IPS-20b (cell line): ENCODE results near the gene PORCN.
"Not testable (repeated sequence)": the region's sequence is repeated elsewhere in the genome, so short reads cannot be mapped to it uniquely, and the experiment has no call there.

ENCODE experiments used
- H3K27ac ChIP-seq: one replicate; pipeline ENCODE4 v1.5.1; 2013; ENCODE audit warnings: low read length
- H3K27me3 ChIP-seq: 2 replicates; pipeline ENCODE4 v1.6.1; 2013; ENCODE audit warnings: mild to moderate bottlenecking, low read length, inconsistent platforms; ENCODE audit not compliant: insufficient read depth
- H3K36me3 ChIP-seq: 2 replicates; pipeline ENCODE4 v1.6.1; 2013; ENCODE audit warnings: low read depth, mild to moderate bottlenecking, inconsistent platforms, low read length, moderate library complexity; ENCODE audit not compliant: insufficient read depth
- H3K4me1 ChIP-seq: 2 replicates; pipeline ENCODE4 v1.6.1; 2013; ENCODE audit warnings: mild to moderate bottlenecking, control low read depth, inconsistent platforms, low read length, moderate library complexity; ENCODE audit not compliant: insufficient read depth
- H3K4me3 ChIP-seq: 2 replicates; pipeline ENCODE4 v1.5.1; 2013; ENCODE audit warnings: mild to moderate bottlenecking, low read length, inconsistent platforms
- H3K9ac ChIP-seq: 2 replicates; pipeline ENCODE4 v1.6.1; 2013; ENCODE audit warnings: low read depth, mild to moderate bottlenecking, inconsistent platforms, low read length, moderate library complexity
- H3K9me3 ChIP-seq: 2 replicates; pipeline ENCODE4 v1.6.1; 2013; ENCODE audit warnings: mild to moderate bottlenecking, low read depth, low read length, inconsistent platforms; ENCODE audit not compliant: insufficient read depth

The PORCN gene

GRCh38 chrX:48525853-48526252 lies 17.1 kb downstream of the PORCN start:
- H3K36me3 ChIP-seq = peaks cover 46% of the 10 kb centered on the region
- H3K4me3 ChIP-seq, H3K4me1 ChIP-seq, H3K27ac ChIP-seq, H3K9me3 ChIP-seq, H3K9ac ChIP-seq, H3K27me3 ChIP-seq: not testable (repeated sequence)

GRCh38 chrX:48530736-48531135 lies 21.9 kb downstream of the PORCN start:
- Histone ChIP-seq H3K27me3 (no peaks in the 10 kb centered on the region), H3K36me3 (peaks cover 32% of the 10 kb centered on the region), H3K4me1 (no peaks in the 10 kb centered on the region), H3K9ac (no peak overlapping the region), H3K4me3 (no peak overlapping the region), H3K9me3 (no peaks in the 10 kb centered on the region), H3K27ac (no peak overlapping the region)

GRCh38 chrX:48531358-48531959 lies 22.7 kb downstream of the PORCN start:
- peaks cover 25% of the 10 kb centered on the region for H3K36me3 ChIP-seq
- H3K27ac ChIP-seq = no peak overlapping the region
- no peaks in the 10 kb centered on the region for H3K9me3 ChIP-seq
- no peak overlapping the region for H3K9ac ChIP-seq
- no peak overlapping the region for H3K4me3 ChIP-seq
- H3K4me1 ChIP-seq = no peaks in the 10 kb centered on the region
- no peaks in the 10 kb centered on the region for H3K27me3 ChIP-seq

- Histone ChIP-seq H3K27me3 (no peaks in the 10 kb centered on the region), H3K36me3 (peaks cover 18% of the 10 kb centered on the region), H3K9ac (0 out of 2 replicates have a peak overlapping the region, but pooled peaks have one; percentile 37), H3K4me1 (no peaks in the 10 kb centered on the region), H3K4me3 (no peak overlapping the region), H3K27ac (no peak overlapping the region), H3K9me3 (no peaks in the 10 kb centered on the region)
Measured at GRCh38 chrX:48532161-48532560, 23.4 kb downstream of the PORCN start.

- Histone ChIP-seq H3K9ac (no peak overlapping the region), H3K36me3 (peaks cover 8% of the 10 kb centered on the region), H3K4me1 (no peaks in the 10 kb centered on the region), H3K27ac (no peak overlapping the region), H3K9me3 (no peaks in the 10 kb centered on the region), H3K4me3 (no peak overlapping the region), H3K27me3 (no peaks in the 10 kb centered on the region)
Measured at GRCh38 chrX:48533165-48533564, 24.4 kb downstream of the PORCN start.

GRCh38 chrX:48538641-48539344 lies 30.0 kb downstream of the PORCN start:
- H3K27ac ChIP-seq = no peak overlapping the region
- no peak overlapping the region for H3K9ac ChIP-seq

GRCh38 chrX:48539345-48540027 lies 30.7 kb downstream of the PORCN start, which contains the start of gene TBC1D25:
TBC1D25 (plus strand) TSS chrX:48539714; CDS start chrX:48539798, 84 bp downstream.
- H3K9me3 ChIP-seq = no peaks in the 10 kb centered on the region
- H3K27me3 ChIP-seq = no peaks in the 10 kb centered on the region
- H3K9ac ChIP-seq = no peak within 1 kb of the TSS
- H3K4me1 ChIP-seq = no peaks in the 10 kb centered on the region
- peak within 1 kb of the TSS; percentile 74 for H3K4me3 ChIP-seq
- H3K36me3 ChIP-seq = no peaks in the 10 kb centered on the region
- H3K27ac ChIP-seq = no peak within 1 kb of the TSS

More at GRCh38 chrX:48538641-48539344, 30.0 kb downstream of the PORCN start:
- Histone ChIP-seq H3K36me3 (no peaks in the 10 kb centered on the region), H3K4me1 (no peaks in the 10 kb centered on the region), H3K4me3 (no peak overlapping the region; the same call in 1 of the 2 replicates), H3K9me3 (no peaks in the 10 kb centered on the region), H3K27me3 (no peaks in the 10 kb centered on the region)

GRCh38 chrX:48540028-48540375 lies 31.2 kb downstream of the PORCN start:
- Histone ChIP-seq H3K9me3 (no peaks in the 10 kb centered on the region), H3K27ac (no peak overlapping the region), H3K27me3 (no peaks in the 10 kb centered on the region), H3K36me3 (no peaks in the 10 kb centered on the region), H3K4me3 (peak overlapping the region; percentile 74), H3K9ac (no peak overlapping the region), H3K4me1 (no peaks in the 10 kb centered on the region)

GRCh38 chrX:48540480-48540879 lies 31.7 kb downstream of the PORCN start:
- no peaks in the 10 kb centered on the region for H3K4me1 ChIP-seq
- peak overlapping the region; percentile 74 for H3K4me3 ChIP-seq
- H3K9me3 ChIP-seq = no peaks in the 10 kb centered on the region
- H3K36me3 ChIP-seq = peaks cover 2% of the 10 kb centered on the region; the same call in 1 of the 2 replicates
- no peak overlapping the region for H3K27ac ChIP-seq
- H3K27me3 ChIP-seq = no peaks in the 10 kb centered on the region
- no peak overlapping the region for H3K9ac ChIP-seq

- no peaks in the 10 kb centered on the region for H3K27me3 ChIP-seq
- peaks cover 4% of the 10 kb centered on the region; the same call in 1 of the 2 replicates for H3K36me3 ChIP-seq
- H3K9me3 ChIP-seq = no peaks in the 10 kb centered on the region
- H3K9ac ChIP-seq = no peak overlapping the region
- H3K27ac ChIP-seq = no peak overlapping the region
- H3K4me1 ChIP-seq = no peaks in the 10 kb centered on the region
- no peak overlapping the region for H3K4me3 ChIP-seq
Measured at GRCh38 chrX:48541140-48541814, 32.5 kb downstream of the PORCN start.

- Histone ChIP-seq H3K9ac (no peak overlapping the region), H3K36me3 (peaks cover 4% of the 10 kb centered on the region; the same call in 1 of the 2 replicates), H3K9me3 (no peaks in the 10 kb centered on the region), H3K27ac (no peak overlapping the region), H3K4me1 (no peaks in the 10 kb centered on the region), H3K4me3 (no peak overlapping the region), H3K27me3 (no peaks in the 10 kb centered on the region)
Measured at GRCh38 chrX:48548871-48549270, 40.1 kb downstream of the PORCN start.
